ENCODE results near the gene NTN5. TPM values are rescaled to one million over a fixed set of nuclear protein-coding genes. Genes with fewer than 3 reads are reported as not detected.
"Not testable (repeated sequence)": the region's sequence is repeated elsewhere in the genome, so short reads cannot be mapped to it uniquely, and the experiment has no call there.

NTN5 gene
- total and polyA plus RNA-seq, 2 experiments from 2014 or later: 0.33 TPM; not detected in 1

GRCh38 chr19:48698046-48698445 lies 25.2 kb upstream of the NTN5 start:
- Histone ChIP-seq H3K4me3 (no peak overlapping the region), H2AFZ (no peak overlapping the region), H3K36me3 (replicated peaks; ENCODE audit: insufficient read depth, low read depth) (no peaks in the 10 kb centered on the region), H3K9me3 (ENCODE audit: low read depth) (no peaks in the 10 kb centered on the region), H3K9me2 (replicated peaks; ENCODE audit: insufficient read depth) (no peaks in the 10 kb centered on the region), H3K4me2 (no peak overlapping the region), H3K4me1 (ENCODE audit: insufficient read depth) (peaks cover 16% of the 10 kb centered on the region), H4K20me1 (ENCODE audit: insufficient read depth, poor library complexity, severe bottlenecking) (no peaks in the 10 kb centered on the region), H3K27ac (no peak overlapping the region), H3K79me2 (peaks cover 4% of the 10 kb centered on the region), H3K27me3 (no peaks in the 10 kb centered on the region)
- DNase-seq (ENCODE audit: low spot score): no peak
- WGBS (ENCODE audit: low lambda C conversion rate, missing lambda C conversion rate): 77% methylated on average over 4 of the region's 4 CpGs
- no peak for TF ChIP-seq EZH2 (IDR thresholded peaks at IDR 0.05; ENCODE audit: borderline replicate concordance)
- TF ChIP-seq EZH2phosphoT487 (IDR thresholded peaks at IDR 0.05; ENCODE audit: low read depth, severe bottlenecking, unreplicated experiment): no peak
- no peak for TF ChIP-seq CTCF (IDR thresholded peaks at IDR 0.05; ENCODE audit: poor library complexity)

DNA sequence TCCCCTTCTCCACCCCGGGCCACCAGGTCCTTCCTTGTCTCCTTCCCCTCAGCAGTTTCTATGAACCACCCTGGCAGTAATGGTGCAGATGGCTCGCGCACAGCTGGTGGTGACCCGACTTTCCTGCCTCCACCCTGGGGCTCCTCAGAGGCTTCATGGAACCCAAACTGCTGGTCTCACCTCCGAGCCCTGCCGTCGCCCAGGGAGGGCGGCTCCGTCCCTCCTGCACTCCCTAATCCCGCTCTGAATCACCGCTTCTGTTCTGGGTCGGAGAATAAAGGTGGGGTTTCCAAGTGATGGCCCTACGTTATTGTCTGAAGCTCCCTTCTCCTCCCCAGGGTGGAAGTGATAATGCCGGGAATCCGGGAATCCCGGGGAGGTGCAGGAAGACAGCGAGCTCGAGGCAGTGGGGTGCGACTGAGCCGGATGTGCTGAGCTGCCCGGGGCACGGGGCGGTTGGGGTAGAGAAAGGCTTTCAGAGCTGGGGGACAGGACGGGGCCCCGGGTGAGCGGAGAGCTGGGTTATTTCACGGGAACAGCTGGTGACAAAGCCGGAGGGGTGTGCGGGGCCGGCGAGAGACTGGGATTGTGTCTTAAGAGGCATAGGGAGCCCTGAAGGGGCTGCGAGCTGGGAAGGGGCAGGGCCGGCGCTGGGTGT lies 23.7 kb upstream of the NTN5 start:
- H3K9me2 ChIP-seq (replicated peaks; ENCODE audit: insufficient read depth): no peaks in the 10 kb centered on the region
- 4% methylated on average over 34 of the region's 34 CpGs for WGBS (ENCODE audit: low lambda C conversion rate, missing lambda C conversion rate)
- H3K4me2 ChIP-seq: peak overlapping the region; percentile 74
- no peak for DNase-seq (ENCODE audit: low spot score)
- H3K27me3 ChIP-seq: no peaks in the 10 kb centered on the region
- H3K79me2 ChIP-seq: peaks cover 4% of the 10 kb centered on the region
- H3K4me1 ChIP-seq (ENCODE audit: insufficient read depth): peaks cover 16% of the 10 kb centered on the region
- H3K4me3 ChIP-seq: peak overlapping the region; percentile 31
- TF ChIP-seq EZH2 (IDR thresholded peaks at IDR 0.05; ENCODE audit: borderline replicate concordance): peak; percentile 68
- no peak for TF ChIP-seq EZH2phosphoT487 (IDR thresholded peaks at IDR 0.05; ENCODE audit: low read depth, severe bottlenecking, unreplicated experiment)
- H3K27ac ChIP-seq: peak overlapping the region; percentile 94
- H3K36me3 ChIP-seq (replicated peaks; ENCODE audit: insufficient read depth, low read depth): no peaks in the 10 kb centered on the region
- no peaks in the 10 kb centered on the region for H4K20me1 ChIP-seq (ENCODE audit: insufficient read depth, poor library complexity, severe bottlenecking)
- H3K9me3 ChIP-seq (ENCODE audit: low read depth): no peaks in the 10 kb centered on the region
- peak overlapping the region; percentile 62 for H2AFZ ChIP-seq

DNA sequence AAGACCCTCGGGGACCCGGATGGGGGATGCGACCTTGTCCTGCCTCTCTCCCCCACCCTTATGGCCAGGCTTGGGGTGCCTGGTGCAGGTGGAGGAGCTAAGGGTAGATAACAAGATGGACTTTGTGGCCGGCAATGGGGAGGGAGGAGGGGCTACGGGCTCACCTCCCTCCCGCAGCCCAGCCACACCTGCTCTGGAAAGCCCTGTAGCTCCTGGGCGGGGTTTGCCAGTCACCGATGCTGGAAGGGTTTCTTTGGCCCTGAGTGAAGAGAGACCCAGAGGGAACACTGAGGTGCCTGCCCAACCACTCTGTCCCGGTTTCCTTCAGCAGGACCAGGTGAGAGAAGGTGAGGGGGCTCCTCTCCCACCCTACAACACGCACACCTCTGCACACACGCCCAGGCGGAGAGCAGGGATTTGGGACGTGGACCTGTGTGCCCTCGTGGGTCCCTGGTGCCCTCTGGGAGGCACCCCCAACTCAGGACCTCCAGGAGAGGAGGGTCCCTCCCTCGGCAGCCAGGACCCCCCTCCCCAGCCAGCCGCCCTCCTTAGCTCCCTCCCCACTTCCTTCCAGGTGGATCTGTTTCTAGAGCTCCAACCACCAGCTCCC lies 23.0 kb upstream of the NTN5 start, which contains the start of gene FUT2:
Gene FUT2 (plus strand): TSS at position 229 of the 610 bp plus-strand sequence. CDS start 6,986 bp downstream, outside the sequence.
- TF ChIP-seq EZH2phosphoT487 (IDR thresholded peaks at IDR 0.05; ENCODE audit: low read depth, severe bottlenecking, unreplicated experiment) (no peak), CTCF (IDR thresholded peaks at IDR 0.05; ENCODE audit: poor library complexity) (no peak), EZH2 (IDR thresholded peaks at IDR 0.05; ENCODE audit: borderline replicate concordance) (no peak)
- DNase-seq (ENCODE audit: low spot score): peak; percentile 89
- Histone ChIP-seq H3K4me1 (ENCODE audit: insufficient read depth) (peaks cover 16% of the 10 kb centered on the region), H2AFZ (peak within 1 kb of the TSS; percentile 62), H3K9me2 (replicated peaks; ENCODE audit: insufficient read depth) (no peaks in the 10 kb centered on the region), H3K9me3 (ENCODE audit: low read depth) (no peaks in the 10 kb centered on the region), H4K20me1 (ENCODE audit: insufficient read depth, poor library complexity, severe bottlenecking) (no peaks in the 10 kb centered on the region), H3K79me2 (peaks cover 4% of the 10 kb centered on the region), H3K27ac (peak within 1 kb of the TSS; percentile 94), H3K4me2 (peak within 1 kb of the TSS; percentile 74), H3K27me3 (no peaks in the 10 kb centered on the region), H3K36me3 (replicated peaks; ENCODE audit: insufficient read depth, low read depth) (no peaks in the 10 kb centered on the region), H3K4me3 (peak within 1 kb of the TSS; percentile 31)
- 23% methylated on average over 14 of the region's 16 CpGs for WGBS (ENCODE audit: low lambda C conversion rate, missing lambda C conversion rate)

GRCh38 chr19:48693629-48694028 lies 20.8 kb upstream of the NTN5 start:
- H2AFZ ChIP-seq; H3K4me3 ChIP-seq; H3K4me2 ChIP-seq; H3K27ac ChIP-seq; H3K9me2 ChIP-seq (replicated peaks; ENCODE audit: insufficient read depth); H3K36me3 ChIP-seq (replicated peaks; ENCODE audit: insufficient read depth, low read depth); DNase-seq (ENCODE audit: low spot score); H4K20me1 ChIP-seq (ENCODE audit: insufficient read depth, poor library complexity, severe bottlenecking); H3K79me2 ChIP-seq; H3K9me3 ChIP-seq (ENCODE audit: low read depth); H3K27me3 ChIP-seq: not testable (repeated sequence)
- H3K4me1 ChIP-seq (ENCODE audit: insufficient read depth): peaks cover 16% of the 10 kb centered on the region
- WGBS (ENCODE audit: low lambda C conversion rate, missing lambda C conversion rate): 89% methylated on average over 9 of the region's 9 CpGs
